Endothelial cell of umbilical vein (primary cell): ENCODE results near the gene REXO2. TPM values are rescaled to one million over a fixed set of nuclear protein-coding genes. Genes with fewer than 3 reads are reported as not detected.

ENCODE experiments used
- BruUV-seq: library from RNA; stranded (reverse); fragments of 400-500 nt; replicated peaks from 2 replicates; lab custom pipeline; 2021; lab: Mats Ljungman, UMichigan
- CTCF ChIA-PET: fragments of 300-600, 350-600 bp; sonication (Branson Sonifier 250); formaldehyde crosslinking; loops from one replicate; lab custom pipeline; 2021; ENCODE audit warnings: antibody characterized with exemption, inconsistent platforms; lab: Charles Lee
- POLR2A ChIA-PET: fragments of 300-600, 350-600 bp; sonication (Branson Sonifier 250); formaldehyde crosslinking; loops from one replicate; lab custom pipeline; 2021; ENCODE audit warnings: antibody characterized with exemption, inconsistent platforms; lab: Charles Lee
- DNase-seq: peaks from one replicate; pipeline ENCODE4 v3.0.0-alpha.2; 2011; ENCODE audit warnings: low read depth, low spot score
- FAIRE-seq: peaks from 2 replicates; lab custom pipeline; 2011; peaks lifted over from hg19 to GRCh38; lab: Jason Lieb, UNC
- H2AFZ ChIP-seq: 2 replicates; pipeline ENCODE4 v1.6.0; 2012; ENCODE audit warnings: low read depth, low read length, control low read depth, inconsistent platforms
- H3K27ac ChIP-seq: 2 replicates; pipeline ENCODE4 v1.5.1; 2011; ENCODE audit warnings: low read depth, mild to moderate bottlenecking, control low read depth, low read length, moderate library complexity; ENCODE audit not compliant: insufficient read depth
- H3K27me3 ChIP-seq, 2 experiments: 2 replicates each; pipeline versions ENCODE4 v1.6.0 to v1.6.1; 2011; ENCODE audit warnings: low read length in 2 of 2, mixed read lengths in 1 of 2; ENCODE audit not compliant: control insufficient read depth in 2 of 2, insufficient read depth in 2 of 2
- H3K36me3 ChIP-seq, 2 experiments: 2 replicates in 1 of 2; 3 replicates in 1 of 2; pipeline ENCODE4 v1.5.1; 2011; ENCODE audit warnings: low read length in 2 of 2, mild to moderate bottlenecking in 1 of 2, moderate library complexity in 1 of 2; ENCODE audit not compliant: control insufficient read depth in 2 of 2, insufficient read depth in 2 of 2; ENCODE audit errors: extremely low read depth in 1 of 2
- H3K4me1 ChIP-seq: 3 replicates; pipeline ENCODE4 v1.5.1; 2011; ENCODE audit warnings: mild to moderate bottlenecking, low read length; ENCODE audit not compliant: control insufficient read depth, insufficient read depth; ENCODE audit errors: extremely low read depth
- H3K4me2 ChIP-seq: 2 replicates; pipeline ENCODE4 v1.6.1; 2011; ENCODE audit warnings: low read length, control low read depth, mixed read lengths; ENCODE audit not compliant: insufficient read depth
- H3K4me3 ChIP-seq, 3 experiments: fragments of 200-600 bp in 1 of 3; sonication (generic), shearing (Covaris generic) in 1 of 3; replicated peaks in 1 of 3; 2 replicates each; pipeline ENCODE4 v1.5.1; 2011 to 2016; ENCODE audit warnings: control low read depth in 3 of 3, low read length in 3 of 3, mild to moderate bottlenecking in 2 of 3, inconsistent platforms in 1 of 3, low read depth in 1 of 3, moderate library complexity in 1 of 3; ENCODE audit not compliant: insufficient read depth in 1 of 3
- H3K79me2 ChIP-seq: 2 replicates; pipeline ENCODE4 v1.6.0; 2012; ENCODE audit warnings: low read length, inconsistent platforms; ENCODE audit not compliant: control insufficient read depth, insufficient read depth
- H3K9ac ChIP-seq: replicated peaks from 2 replicates; pipeline ENCODE3; 2011; ENCODE audit warnings: low read length, control low read depth; ENCODE audit not compliant: insufficient read depth; ENCODE audit errors: extremely low read depth
- H3K9me1 ChIP-seq: replicated peaks from 3 replicates; pipeline ENCODE4 v1.6.0; 2011; ENCODE audit warnings: mild to moderate bottlenecking, low read length; ENCODE audit not compliant: control insufficient read depth, insufficient read depth; ENCODE audit errors: extremely low read depth
- H3K9me3 ChIP-seq: replicated peaks from 2 replicates; pipeline ENCODE4 v1.5.1; 2012; ENCODE audit warnings: low read length, inconsistent platforms; ENCODE audit not compliant: control insufficient read depth, insufficient read depth
- H4K20me1 ChIP-seq: replicated peaks from 2 replicates; pipeline ENCODE3; 2011; ENCODE audit warnings: mild to moderate bottlenecking, low read length; ENCODE audit not compliant: control insufficient read depth, insufficient read depth; ENCODE audit errors: extremely low read depth
- EZH2 ChIP-seq: IDR thresholded peaks from 2 replicates; pipeline ENCODE4 v1.6.1; 2012; ENCODE audit warnings: borderline replicate concordance, low read depth, mild to moderate bottlenecking, moderate library complexity, low read length, inconsistent platforms; ENCODE audit not compliant: severe bottlenecking
- MYC ChIP-seq: IDR thresholded peaks from one replicate; pipeline ENCODE4 v1.6.1; 2011; ENCODE audit warnings: mild to moderate bottlenecking, low read depth, low read length
- POLR2AphosphoS5 ChIP-seq: IDR thresholded peaks from 2 replicates; pipeline ENCODE4 v1.6.1; 2012; ENCODE audit warnings: low read depth, mild to moderate bottlenecking, control low read depth, low read length, moderate library complexity; ENCODE audit not compliant: insufficient read depth
- dilution Hi-C: fragments of 300-500 bp; cut with MboI; formaldehyde crosslinking; loops from one replicate; pipeline ENCODE4 v1.15.0; 2019; ENCODE audit warnings: low sequenced_read_pairs; ENCODE audit not compliant: extremely low pct_ligation_motif_present
- intact Hi-C: fragments of 100-400 bp; cut with micrococcal nuclease; formaldehyde crosslinking; loops from one replicate; pipeline ENCODE4 v1.10.0; 2022
- polyA plus RNA-seq, 4 experiments: library from polyadenylated mRNA; depleted of rRNA in 3 of 4; stranded (reverse) in 3 of 4; unstranded in 1 of 4; fragments of >200 nt; gene quantifications; 2 replicates each; pipeline versions ENCODE4 v1.2.1 to v1.2.3, GENCODE V29; 2011 to 2012; ENCODE audit warnings: missing spikeins in 1 of 4
- total RNA-seq: library from RNA; stranded (reverse); gene quantifications from 2 replicates; pipeline ENCODE4 v1.2.3, GENCODE V29; 2021
- TF ChIP-seq, protein P1 (sequence below), 2 donors: IDR thresholded peaks; 1 replicate in 1 of 2; 2 replicates in 1 of 2; pipeline ENCODE4 v1.5.1; 2011; ENCODE audit warnings: low read length in 2 of 2, mild to moderate bottlenecking in 2 of 2, moderate library complexity in 2 of 2, control low read depth in 1 of 2, inconsistent platforms in 1 of 2, low read depth in 1 of 2; ENCODE audit not compliant: insufficient read depth in 1 of 2; ENCODE audit errors: extremely low read depth in 1 of 2

Gene REXO2
- total and polyA plus RNA-seq, 2 donors (not counting 3 experiments of a cell fraction or from before 2014, with no cell fraction given): 182 to 296 TPM

DNA sequence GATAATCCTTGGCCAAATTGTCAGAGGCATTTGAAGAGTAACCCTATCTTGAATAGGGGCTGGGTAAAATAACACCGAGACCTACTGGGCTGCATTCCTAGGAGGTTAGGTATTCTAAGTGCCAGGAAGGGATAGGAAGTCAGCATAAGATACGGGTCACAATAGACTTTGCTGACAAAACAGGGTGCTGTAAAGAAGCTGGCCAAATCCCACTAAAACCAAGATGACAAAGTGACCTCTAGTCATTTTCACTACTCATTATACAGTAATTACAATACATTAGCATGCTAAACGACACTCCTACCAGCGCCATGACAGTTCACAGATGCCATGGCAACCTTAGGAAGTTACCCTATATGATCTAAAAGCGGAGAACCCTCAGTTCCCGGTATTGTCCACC lies 964 bp upstream of the REXO2 start:
- BruUV-seq: no TSS peak
- Histone ChIP-seq H2AFZ (no peak overlapping the region), H3K27ac (no peak overlapping the region), H3K9me1 (no peaks in the 10 kb centered on the region), H3K4me1 (peaks cover 23% of the 10 kb centered on the region), H3K9me3 (no peaks in the 10 kb centered on the region), H3K79me2 (peaks cover 35% of the 10 kb centered on the region), H3K36me3 (no peaks in the 10 kb centered on the region), H3K9ac (no peak overlapping the region), H3K4me3 (no peak overlapping the region), H3K27me3 (no peaks in the 10 kb centered on the region), H3K4me2 (peak overlapping the region; percentile 67), H4K20me1 (no peaks in the 10 kb centered on the region)
- TF ChIP-seq MYC (no peak), EZH2 (no peak), POLR2AphosphoS5 (no peak)
- TF ChIP-seq, protein P1, sequence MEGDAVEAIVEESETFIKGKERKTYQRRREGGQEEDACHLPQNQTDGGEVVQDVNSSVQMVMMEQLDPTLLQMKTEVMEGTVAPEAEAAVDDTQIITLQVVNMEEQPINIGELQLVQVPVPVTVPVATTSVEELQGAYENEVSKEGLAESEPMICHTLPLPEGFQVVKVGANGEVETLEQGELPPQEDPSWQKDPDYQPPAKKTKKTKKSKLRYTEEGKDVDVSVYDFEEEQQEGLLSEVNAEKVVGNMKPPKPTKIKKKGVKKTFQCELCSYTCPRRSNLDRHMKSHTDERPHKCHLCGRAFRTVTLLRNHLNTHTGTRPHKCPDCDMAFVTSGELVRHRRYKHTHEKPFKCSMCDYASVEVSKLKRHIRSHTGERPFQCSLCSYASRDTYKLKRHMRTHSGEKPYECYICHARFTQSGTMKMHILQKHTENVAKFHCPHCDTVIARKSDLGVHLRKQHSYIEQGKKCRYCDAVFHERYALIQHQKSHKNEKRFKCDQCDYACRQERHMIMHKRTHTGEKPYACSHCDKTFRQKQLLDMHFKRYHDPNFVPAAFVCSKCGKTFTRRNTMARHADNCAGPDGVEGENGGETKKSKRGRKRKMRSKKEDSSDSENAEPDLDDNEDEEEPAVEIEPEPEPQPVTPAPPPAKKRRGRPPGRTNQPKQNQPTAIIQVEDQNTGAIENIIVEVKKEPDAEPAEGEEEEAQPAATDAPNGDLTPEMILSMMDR (IDR thresholded peaks at IDR 0.05; ENCODE audit: extremely low read depth in 1 of 2, insufficient read depth in 1 of 2, low read depth in 1 of 2, low read length in 2 of 2): no peak
- dilution Hi-C loops (no loop called here), intact Hi-C loops (loop anchor here (2.0 kb wide), 2 partner anchors 98 to 124 kb away; no protein-coding TSS in a partner anchor)
- POLR2A ChIA-PET: no interaction called here
- DNase-seq (peak; percentile 38), FAIRE-seq (peak; percentile 67)
- CTCF ChIA-PET: interaction anchor here (1.0 to 1.5 kb wide), 6 partner anchors 8 to 157 kb away, joined by 3 to 11 read pairs (median 4); no protein-coding TSS in a partner anchor
